ENCODE data around the gene PRRT1. TPM values are rescaled to one million over a fixed set of nuclear protein-coding genes. Genes with fewer than 3 reads are reported as not detected.
A peak's percentile ranks its signal among the peaks of the same experiment; 100 is the strongest.

The PRRT1 gene
- total RNA-seq, 1 donor from 2014 or later = 2.1 TPM

- peaks cover 41% of the 10 kb centered on the region for H3K4me1 Mint-ChIP-seq (ENCODE audit: unreplicated experiment)
Observed at GRCh38 chr6:32170294-32170693, 18.6 kb upstream of the PRRT1 start.

DNA sequence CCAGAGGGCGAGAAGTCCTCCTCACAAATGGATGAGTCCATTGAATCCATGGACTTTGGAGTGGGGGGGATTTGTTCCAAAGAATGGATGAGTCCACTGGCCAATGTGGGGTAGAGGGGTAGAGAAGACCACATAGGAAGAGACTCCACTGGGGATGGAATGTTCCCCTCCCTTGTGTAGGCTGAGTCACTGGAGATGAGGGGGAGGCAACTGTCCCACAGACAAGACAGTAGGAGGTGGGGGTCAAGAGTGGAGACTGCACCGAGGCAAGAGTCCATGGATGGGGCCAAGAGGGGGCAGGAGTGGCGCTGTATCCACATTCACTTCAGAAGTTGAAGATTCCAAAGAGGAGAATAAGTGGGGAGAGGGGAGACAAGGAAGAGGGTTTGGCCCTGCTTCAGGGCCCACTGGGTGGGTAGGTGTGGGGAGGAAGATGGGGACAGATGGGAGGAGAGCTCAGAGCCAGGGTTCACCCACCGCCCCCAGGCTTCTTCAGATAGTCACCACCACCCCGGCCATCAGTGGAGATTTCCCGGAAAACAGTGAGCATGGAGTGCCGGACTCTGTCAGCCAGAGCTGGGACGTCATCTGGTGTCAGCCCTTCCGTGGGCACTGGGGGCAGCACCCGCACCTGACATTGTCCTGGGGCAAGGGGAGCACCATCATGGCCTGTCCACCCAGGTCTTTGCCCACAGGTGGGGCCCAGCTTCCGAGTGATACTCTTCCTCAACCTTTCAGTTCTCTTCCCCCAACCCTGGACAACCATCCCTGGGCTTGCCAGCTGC lies 17.3 kb upstream of the PRRT1 start:
- TF ChIP-seq, protein P1, sequence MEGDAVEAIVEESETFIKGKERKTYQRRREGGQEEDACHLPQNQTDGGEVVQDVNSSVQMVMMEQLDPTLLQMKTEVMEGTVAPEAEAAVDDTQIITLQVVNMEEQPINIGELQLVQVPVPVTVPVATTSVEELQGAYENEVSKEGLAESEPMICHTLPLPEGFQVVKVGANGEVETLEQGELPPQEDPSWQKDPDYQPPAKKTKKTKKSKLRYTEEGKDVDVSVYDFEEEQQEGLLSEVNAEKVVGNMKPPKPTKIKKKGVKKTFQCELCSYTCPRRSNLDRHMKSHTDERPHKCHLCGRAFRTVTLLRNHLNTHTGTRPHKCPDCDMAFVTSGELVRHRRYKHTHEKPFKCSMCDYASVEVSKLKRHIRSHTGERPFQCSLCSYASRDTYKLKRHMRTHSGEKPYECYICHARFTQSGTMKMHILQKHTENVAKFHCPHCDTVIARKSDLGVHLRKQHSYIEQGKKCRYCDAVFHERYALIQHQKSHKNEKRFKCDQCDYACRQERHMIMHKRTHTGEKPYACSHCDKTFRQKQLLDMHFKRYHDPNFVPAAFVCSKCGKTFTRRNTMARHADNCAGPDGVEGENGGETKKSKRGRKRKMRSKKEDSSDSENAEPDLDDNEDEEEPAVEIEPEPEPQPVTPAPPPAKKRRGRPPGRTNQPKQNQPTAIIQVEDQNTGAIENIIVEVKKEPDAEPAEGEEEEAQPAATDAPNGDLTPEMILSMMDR (IDR thresholded peaks at IDR 0.05; ENCODE audit: unreplicated experiment) = no peak
- H3K4me1 Mint-ChIP-seq (ENCODE audit: unreplicated experiment) = peaks cover 35% of the 10 kb centered on the region
- no peaks in the 10 kb centered on the region for H3K9me3 Mint-ChIP-seq (ENCODE audit: unreplicated experiment)
- H3K4me3 Mint-ChIP-seq (ENCODE audit: unreplicated experiment) = no peak overlapping the region
- DNase-seq (ENCODE audit: low spot score) = no peak
- peaks cover 14% of the 10 kb centered on the region for H3K27me3 Mint-ChIP-seq (ENCODE audit: unreplicated experiment)
- H3K36me3 Mint-ChIP-seq (ENCODE audit: low read depth, unreplicated experiment) = peaks cover 33% of the 10 kb centered on the region
- no peak overlapping the region for H3K27ac Mint-ChIP-seq (ENCODE audit: unreplicated experiment)

More at GRCh38 chr6:32170294-32170693, 18.6 kb upstream of the PRRT1 start:
- TF ChIP-seq, protein P1 (IDR thresholded peaks at IDR 0.05; ENCODE audit: unreplicated experiment) = no peak
- H3K27ac Mint-ChIP-seq (ENCODE audit: unreplicated experiment) = no peak overlapping the region
- no peak for DNase-seq (ENCODE audit: low spot score)
- no peaks in the 10 kb centered on the region for H3K9me3 Mint-ChIP-seq (ENCODE audit: unreplicated experiment)
- H3K27me3 Mint-ChIP-seq (ENCODE audit: unreplicated experiment) = peaks cover 16% of the 10 kb centered on the region
- peaks cover 30% of the 10 kb centered on the region for H3K36me3 Mint-ChIP-seq (ENCODE audit: low read depth, unreplicated experiment)
- peak overlapping the region; percentile 73 for H3K4me3 Mint-ChIP-seq (ENCODE audit: unreplicated experiment)

DNA sequence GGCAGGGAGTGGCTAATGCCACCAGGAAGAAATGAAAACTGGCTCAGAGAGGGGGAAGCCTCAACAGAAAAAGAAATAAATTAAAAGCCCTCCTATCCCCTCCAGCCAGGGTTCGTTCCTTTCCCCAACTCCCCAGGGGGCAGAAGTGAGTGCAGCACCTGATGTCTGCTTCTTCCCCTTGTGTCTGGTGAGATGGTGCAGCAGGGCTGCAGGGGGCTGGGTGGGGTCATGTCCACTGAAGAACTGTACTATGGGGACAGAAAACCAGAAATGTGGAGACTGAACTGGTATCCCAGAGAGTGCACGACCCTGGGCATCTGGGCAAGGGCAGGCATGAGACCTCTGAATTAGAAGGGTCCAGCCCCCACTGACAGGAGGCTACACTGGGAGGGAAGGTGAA lies 16.6 kb upstream of the PRRT1 start:
- H3K27ac Mint-ChIP-seq (ENCODE audit: unreplicated experiment) = no peak overlapping the region
- H3K9me3 Mint-ChIP-seq (ENCODE audit: unreplicated experiment) = no peaks in the 10 kb centered on the region
- H3K27me3 Mint-ChIP-seq (ENCODE audit: unreplicated experiment) = peaks cover 13% of the 10 kb centered on the region
- H3K4me3 Mint-ChIP-seq (ENCODE audit: unreplicated experiment) = no peak overlapping the region
- no peak for DNase-seq (ENCODE audit: low spot score)
- peaks cover 33% of the 10 kb centered on the region for H3K36me3 Mint-ChIP-seq (ENCODE audit: low read depth, unreplicated experiment)
- peaks cover 35% of the 10 kb centered on the region for H3K4me1 Mint-ChIP-seq (ENCODE audit: unreplicated experiment)
- TF ChIP-seq, protein P1 (IDR thresholded peaks at IDR 0.05; ENCODE audit: unreplicated experiment) = no peak

DNA sequence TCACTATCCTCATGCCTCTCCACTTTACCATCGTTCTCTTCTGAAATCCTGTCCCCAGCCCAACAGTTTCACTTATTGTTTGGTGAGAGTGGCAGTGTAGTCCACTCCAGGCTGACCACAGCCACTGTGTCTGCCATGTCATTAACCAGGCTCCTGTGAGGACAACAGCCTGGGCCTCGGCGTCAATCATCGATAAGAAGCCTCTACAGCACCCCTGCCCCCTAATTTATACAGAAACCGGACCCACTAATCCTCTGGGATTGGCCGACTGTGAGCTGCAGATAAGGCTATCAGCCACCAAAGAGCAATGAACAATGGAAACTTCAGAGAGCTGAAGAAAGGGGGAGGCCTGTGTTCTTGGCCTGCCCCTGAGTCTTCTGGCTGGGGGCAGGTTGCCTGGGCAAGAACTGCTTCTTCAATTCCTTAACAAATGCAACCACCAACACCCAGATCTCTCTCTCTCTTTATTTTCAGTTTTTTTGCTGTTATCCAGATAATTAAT lies 16.1 kb upstream of the PRRT1 start:
- TF ChIP-seq, protein P1 (IDR thresholded peaks at IDR 0.05; ENCODE audit: unreplicated experiment) = no peak
- DNase-seq (ENCODE audit: low spot score) = no peak
- peaks cover 14% of the 10 kb centered on the region for H3K27me3 Mint-ChIP-seq (ENCODE audit: unreplicated experiment)
- H3K9me3 Mint-ChIP-seq (ENCODE audit: unreplicated experiment) = no peaks in the 10 kb centered on the region
- peaks cover 35% of the 10 kb centered on the region for H3K4me1 Mint-ChIP-seq (ENCODE audit: unreplicated experiment)
- peaks cover 36% of the 10 kb centered on the region for H3K36me3 Mint-ChIP-seq (ENCODE audit: low read depth, unreplicated experiment)
- H3K4me3 Mint-ChIP-seq (ENCODE audit: unreplicated experiment) = peak overlapping the region; percentile 65
- peak overlapping the region; percentile 89 for H3K27ac Mint-ChIP-seq (ENCODE audit: unreplicated experiment)

DNA sequence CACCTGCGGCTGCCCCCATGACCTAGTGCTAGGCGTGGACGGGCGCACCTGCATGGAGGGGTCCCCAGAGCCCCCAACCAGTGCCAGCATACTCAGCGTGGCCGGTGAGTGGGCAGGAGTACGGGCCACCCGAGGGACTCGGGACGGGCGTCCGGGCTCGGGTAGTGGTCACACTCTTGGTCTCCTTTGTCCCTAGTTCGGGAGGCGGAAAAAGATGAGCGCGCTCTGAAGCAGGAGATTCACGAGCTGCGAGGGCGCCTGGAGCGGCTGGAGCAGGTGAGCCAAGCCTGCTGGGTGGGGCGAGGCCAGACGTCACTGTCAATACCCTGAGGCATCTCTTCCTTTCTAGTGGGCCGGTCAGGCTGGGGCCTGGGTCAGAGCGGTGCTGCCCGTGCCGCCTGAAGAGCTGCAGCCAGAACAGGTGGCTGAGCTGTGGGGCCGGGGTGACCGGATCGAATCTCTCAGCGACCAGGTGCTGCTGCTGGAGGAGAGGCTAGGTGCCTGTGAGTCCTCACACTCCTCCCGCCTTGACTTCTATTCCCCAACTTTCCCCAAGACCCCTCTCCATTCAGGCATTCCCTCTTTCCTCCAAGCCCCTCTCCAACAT lies 15.5 kb upstream of the PRRT1 start:
- Mint-ChIP-seq H3K36me3 (ENCODE audit: low read depth, unreplicated experiment) (peaks cover 42% of the 10 kb centered on the region), H3K27ac (ENCODE audit: unreplicated experiment) (peak overlapping the region; percentile 89), H3K27me3 (ENCODE audit: unreplicated experiment) (peaks cover 15% of the 10 kb centered on the region), H3K4me3 (ENCODE audit: unreplicated experiment) (peak overlapping the region; percentile 65), H3K4me1 (ENCODE audit: unreplicated experiment) (peaks cover 35% of the 10 kb centered on the region), H3K9me3 (ENCODE audit: unreplicated experiment) (no peaks in the 10 kb centered on the region)
- no peak for DNase-seq (ENCODE audit: low spot score)
- TF ChIP-seq, protein P1 (IDR thresholded peaks at IDR 0.05; ENCODE audit: unreplicated experiment) = no peak

All from endothelial cell (in vitro differentiated cells).